IPS DF 4.7 (cell line): ENCODE measurements around the gene TMPRSS7.

Experiments
- DNase-seq: peaks from one replicate; pipeline ENCODE4 v3.0.0-alpha.2; 2013; ENCODE audit warnings: low spot score; ENCODE audit errors: extremely low read depth

TMPRSS7 gene

GRCh38 chr3:112095731-112096130 is 61.2 kb downstream of the TMPRSS7 start:
- DNase-seq = no peak

DNA sequence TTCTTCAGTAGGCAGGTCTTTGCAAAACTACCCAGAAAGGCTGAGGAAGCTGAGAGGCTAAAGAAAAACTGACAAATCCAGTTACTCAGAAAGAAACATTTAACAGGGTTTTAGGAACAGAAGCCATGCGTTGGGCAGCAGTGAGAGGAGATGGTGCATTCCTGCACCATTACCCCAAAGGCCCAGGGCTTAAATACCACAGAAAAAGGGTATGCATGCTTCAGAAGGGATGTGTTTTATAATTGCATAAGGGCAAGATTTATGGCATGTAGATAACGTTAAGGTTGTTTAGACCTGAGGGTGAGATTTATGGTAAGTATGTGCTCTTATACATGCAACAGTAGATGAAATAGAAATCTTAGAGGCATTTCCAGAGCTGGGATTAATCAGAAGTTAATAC is 61.6 kb downstream of the TMPRSS7 start:
- no peak for DNase-seq

GRCh38 chr3:112097378-112097777 is 62.8 kb downstream of the TMPRSS7 start:
- DNase-seq = no peak

- DNase-seq = no peak
Measured at GRCh38 chr3:112101916-112102315, 67.4 kb downstream of the TMPRSS7 start.

DNA sequence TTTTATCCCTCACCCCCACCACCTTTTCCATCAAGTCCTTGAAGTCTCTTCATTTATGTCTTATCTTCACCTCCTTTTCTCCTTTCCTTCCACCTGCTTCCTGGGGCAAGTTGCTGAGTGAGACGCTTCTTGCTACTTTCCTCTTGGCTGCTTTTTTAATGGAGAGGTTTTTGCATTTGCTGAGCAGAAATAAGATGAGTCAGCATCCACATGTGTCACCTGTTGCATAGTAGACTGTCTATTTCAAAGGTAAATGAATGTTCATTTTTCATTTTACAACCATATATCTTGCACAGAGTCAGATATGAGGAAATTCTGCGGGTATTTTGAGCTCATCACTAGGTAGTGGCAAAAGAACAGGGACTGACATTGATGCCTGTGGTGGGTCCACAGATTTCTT is 70.2 kb downstream of the TMPRSS7 start:
- DNase-seq = no peak

DNA sequence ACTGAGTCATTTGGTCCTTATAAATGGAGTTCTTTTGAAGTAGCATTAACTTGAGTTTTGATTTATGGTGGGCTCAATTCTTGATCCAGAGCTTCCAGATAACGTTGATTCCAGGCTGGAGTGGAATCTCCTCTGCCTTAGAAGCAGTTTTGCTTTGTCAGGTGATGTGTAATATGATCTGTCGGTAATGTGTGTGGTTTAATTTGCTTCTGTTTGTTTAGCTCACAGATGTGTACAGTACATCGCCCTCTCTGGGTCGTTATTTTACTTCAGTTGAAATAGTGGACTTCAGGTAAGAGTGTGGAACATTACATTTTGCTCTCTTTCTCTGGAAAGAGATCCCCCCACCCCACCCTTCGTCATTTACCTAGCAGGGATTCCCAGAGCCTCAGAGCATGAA is 74.8 kb downstream of the TMPRSS7 start:
- DNase-seq = no peak

GRCh38 chr3:112111785-112112402 is 77.4 kb downstream of the TMPRSS7 start:
- no peak for DNase-seq

GRCh38 chr3:112114576-112115160 is 80.1 kb downstream of the TMPRSS7 start:
- DNase-seq = no peak

DNA sequence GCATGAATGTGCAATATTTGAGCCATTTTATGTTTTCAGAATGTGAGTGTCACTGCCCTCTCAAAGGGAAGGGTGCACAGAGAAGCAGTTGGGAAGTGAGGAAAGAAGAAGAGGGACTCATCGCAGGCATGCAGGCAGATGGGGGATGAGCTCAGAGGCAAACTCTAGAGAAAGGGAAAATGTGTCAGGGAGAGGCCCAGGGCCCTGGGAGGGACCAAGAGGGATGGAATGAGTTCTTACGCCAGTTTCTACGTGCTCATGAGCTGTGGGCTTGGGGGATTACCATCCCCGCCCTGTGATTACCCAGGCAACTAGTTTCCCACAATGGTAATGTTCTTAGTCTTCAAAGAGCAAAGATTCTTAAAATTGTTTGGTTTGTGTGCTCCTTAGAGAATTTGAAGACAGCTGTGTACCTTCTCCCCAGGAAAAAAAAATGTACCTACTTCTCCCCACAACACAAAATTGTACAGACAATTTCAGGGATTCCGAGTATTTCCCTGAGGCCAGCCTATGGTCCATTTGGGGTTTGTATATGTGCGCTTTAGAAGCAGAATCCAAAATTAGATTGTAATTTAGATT is 80.7 kb downstream of the TMPRSS7 start:
- DNase-seq = no peak

DNA sequence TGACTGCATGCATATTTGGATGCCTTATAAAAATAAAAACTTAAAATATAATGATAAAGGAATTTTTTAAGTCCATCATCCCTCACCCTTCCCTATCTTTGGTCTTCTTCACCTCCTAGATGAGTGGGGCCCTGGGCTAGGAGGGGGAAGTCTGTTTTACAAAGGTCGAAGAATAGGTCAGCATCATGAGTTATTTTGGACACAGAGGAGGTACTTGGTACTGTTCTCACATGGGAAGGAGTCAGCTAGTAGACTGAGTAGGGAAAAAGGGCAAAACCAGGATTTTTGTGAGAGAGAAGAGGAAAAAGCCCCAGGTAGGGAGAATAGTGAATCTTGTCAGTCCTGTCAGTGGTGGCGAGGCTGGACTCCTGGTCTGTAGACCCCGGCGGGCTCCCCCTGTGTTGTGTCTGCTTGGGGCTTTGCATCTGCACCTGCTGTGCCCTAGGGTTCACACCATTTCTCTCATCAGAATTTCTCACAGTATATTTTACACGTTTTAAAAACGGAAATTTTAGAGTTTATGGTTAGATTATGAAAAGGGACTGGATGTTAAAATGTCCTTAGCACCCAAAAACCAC is 81.4 kb downstream of the TMPRSS7 start:
- no peak for DNase-seq

- no peak for DNase-seq
Measured at GRCh38 chr3:112116748-112117186, 82.2 kb downstream of the TMPRSS7 start.

DNA sequence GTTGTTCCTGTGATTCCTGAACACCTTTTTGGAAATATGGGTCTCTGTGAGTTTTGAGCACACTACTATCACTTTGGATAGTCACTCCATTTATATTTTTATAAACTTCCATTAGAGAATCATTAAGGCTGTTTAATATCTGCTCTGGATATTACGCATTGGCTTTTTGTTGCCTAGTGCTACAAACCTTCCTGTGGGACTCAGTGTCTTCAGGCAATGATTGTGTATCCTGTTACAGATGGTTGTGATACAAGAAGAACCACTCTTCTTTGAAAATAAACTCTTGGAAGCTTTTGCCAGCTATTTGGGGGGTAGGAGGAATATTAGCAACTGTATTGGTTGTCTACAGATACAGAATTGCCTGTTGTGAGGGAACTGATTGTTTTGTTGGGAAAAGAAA is 82.9 kb downstream of the TMPRSS7 start:
- no peak for DNase-seq

GRCh38 chr3:112117841-112118571 is 83.5 kb downstream of the TMPRSS7 start:
- DNase-seq = no peak

GRCh38 chr3:112119962-112120836 is 85.7 kb downstream of the TMPRSS7 start:
- no peak for DNase-seq

DNA sequence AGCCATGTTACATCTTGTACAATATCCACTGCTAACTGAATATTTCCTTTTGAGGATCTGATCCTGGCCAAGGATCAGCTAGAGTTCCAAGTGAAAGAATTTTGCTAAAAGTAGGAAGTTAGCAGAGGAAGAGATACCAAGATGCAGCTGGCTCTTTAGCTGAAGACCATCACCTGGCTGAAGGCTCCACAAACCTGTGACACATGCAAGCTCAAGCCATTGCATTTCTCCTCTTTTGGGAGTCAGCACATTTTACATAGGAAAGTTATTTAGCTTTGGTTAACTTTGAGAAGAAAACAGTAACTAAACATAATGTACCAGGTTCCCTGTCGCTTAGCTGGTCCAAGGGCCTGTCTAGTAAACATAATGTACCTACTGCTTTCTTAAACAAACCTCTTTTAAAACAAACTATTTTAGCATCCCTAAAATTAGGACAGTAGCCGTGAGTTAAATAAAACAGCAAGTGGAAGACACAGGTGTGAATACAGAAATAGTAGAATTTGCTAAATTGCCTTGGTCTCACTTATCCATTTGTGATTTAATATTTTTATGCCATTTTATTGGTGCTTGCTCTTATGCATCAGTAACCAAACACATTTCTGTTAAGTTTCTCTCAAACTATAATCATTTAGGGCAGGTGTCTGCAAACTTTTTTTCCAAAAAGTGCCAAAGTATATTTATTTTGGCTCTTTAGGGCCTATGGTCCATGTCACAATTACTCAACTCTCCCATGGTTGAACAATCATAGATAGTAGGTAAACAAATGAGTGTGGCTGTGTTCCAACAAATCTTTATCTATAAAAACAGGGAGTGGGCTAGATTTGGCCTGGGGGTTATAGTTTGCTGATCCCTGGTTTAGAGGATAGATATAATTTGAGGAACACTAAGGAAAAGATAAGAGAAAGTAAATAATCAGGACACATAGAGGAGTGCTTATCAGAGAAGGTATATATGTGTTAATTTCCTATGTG is 87.3 kb downstream of the TMPRSS7 start:
- DNase-seq = no peak

GRCh38 chr3:112122870-112123269 is 88.3 kb downstream of the TMPRSS7 start:
- DNase-seq = no peak

- no peak for DNase-seq
Measured at GRCh38 chr3:112123548-112123947, 89.0 kb downstream of the TMPRSS7 start.

GRCh38 chr3:112124907-112125607 is 90.5 kb downstream of the TMPRSS7 start:
- DNase-seq = no peak

- DNase-seq = no peak
Measured at GRCh38 chr3:112126511-112126911, 92.0 kb downstream of the TMPRSS7 start.
